ENCODE results near the gene RPL14. TPM values are rescaled to one million over a fixed set of nuclear protein-coding genes. Genes with fewer than 3 reads are reported as not detected.

The RPL14 gene
- total RNA-seq, 2 donors from 2014 or later: 1,691 to 2,241 TPM

- peak; percentile 27 for TF ChIP-seq CTCF (conservative IDR thresholded peaks at IDR 0.05)
- H3K4me3 Mint-ChIP-seq: no peak overlapping the region
- Histone ChIP-seq H3K9me3 (ENCODE audit: control insufficient read depth, low read length) (no peaks in the 10 kb centered on the region), H3K4me1 (ENCODE audit: control insufficient read depth, insufficient read depth, low read length) (no peaks in the 10 kb centered on the region), H3K4me3 (ENCODE audit: low read length) (no peak overlapping the region), H3K27ac (ENCODE audit: low read depth, low read length) (no peak overlapping the region), H3K27me3 (ENCODE audit: control insufficient read depth, insufficient read depth, low read length, poor library complexity, severe bottlenecking) (no peaks in the 10 kb centered on the region), H3K36me3 (ENCODE audit: control insufficient read depth, insufficient read depth, low read length) (no peaks in the 10 kb centered on the region), H3K9ac (ENCODE audit: extremely low read depth, low read length, poor library complexity, severe bottlenecking) (no peak overlapping the region)
- no peak overlapping the region for H3K27ac Mint-ChIP-seq
- no peaks in the 10 kb centered on the region for H3K27me3 Mint-ChIP-seq (ENCODE audit: insufficient read depth)
- no peaks in the 10 kb centered on the region for H3K4me1 Mint-ChIP-seq
- no peak for DNase-seq
- H3K9me3 Mint-ChIP-seq: peaks cover 5% of the 10 kb centered on the region
- WGBS, 2 experiments (ENCODE audit: insufficient coverage in 1 of 2, insufficient read length in 1 of 2): 100% methylated on average over 2 of the region's 2 CpGs; no CpG with 5 or more reads in 1 of the 2 experiments
- H3K36me3 Mint-ChIP-seq (ENCODE audit: low read depth): no peaks in the 10 kb centered on the region
These were observed 24.3 kb upstream of the RPL14 start for GRCh38 chr3:40432793-40433192.

DNA sequence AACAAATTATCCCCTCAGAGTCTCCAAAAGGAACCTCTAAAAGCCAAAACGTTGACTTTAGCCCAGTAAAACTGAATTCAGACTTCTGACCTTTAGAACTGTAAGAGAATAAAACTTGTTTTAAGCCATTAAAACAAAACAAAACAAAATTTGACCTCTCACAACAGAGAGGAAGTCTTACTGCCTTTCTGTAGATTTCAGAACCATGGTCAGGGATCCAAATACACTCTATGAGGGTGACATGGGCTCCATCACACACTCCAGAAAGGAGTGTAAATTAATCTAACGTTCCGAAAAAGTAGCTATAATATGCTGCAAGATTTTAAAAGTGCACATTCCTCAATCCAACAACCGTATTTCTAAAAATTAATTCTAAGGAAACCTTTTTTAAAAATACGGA is 19.2 kb upstream of the RPL14 start:
- Mint-ChIP-seq H3K27me3 (ENCODE audit: insufficient read depth) (no peaks in the 10 kb centered on the region), H3K4me1 (no peaks in the 10 kb centered on the region), H3K36me3 (ENCODE audit: low read depth) (no peaks in the 10 kb centered on the region), H3K9me3 (peaks cover 5% of the 10 kb centered on the region), H3K4me3 (no peak overlapping the region), H3K27ac (no peak overlapping the region)
- Histone ChIP-seq H3K4me3 (ENCODE audit: low read length) (no peak overlapping the region), H3K36me3 (ENCODE audit: control insufficient read depth, insufficient read depth, low read length) (no peaks in the 10 kb centered on the region), H3K9ac (ENCODE audit: extremely low read depth, low read length, poor library complexity, severe bottlenecking) (no peak overlapping the region), H3K27ac (ENCODE audit: low read depth, low read length) (no peak overlapping the region), H3K9me3 (ENCODE audit: control insufficient read depth, low read length) (no peaks in the 10 kb centered on the region), H3K27me3 (ENCODE audit: control insufficient read depth, insufficient read depth, low read length, poor library complexity, severe bottlenecking) (no peaks in the 10 kb centered on the region), H3K4me1 (ENCODE audit: control insufficient read depth, insufficient read depth, low read length) (no peaks in the 10 kb centered on the region)
- 0 to 77% methylated on average over 1 to 5 of the region's 5 CpGs for WGBS, 2 experiments (ENCODE audit: insufficient coverage in 1 of 2, insufficient read length in 1 of 2)
- DNase-seq: no peak
- TF ChIP-seq CTCF (conservative IDR thresholded peaks at IDR 0.05): no peak

GRCh38 chr3:40445062-40445461 is 12.1 kb upstream of the RPL14 start:
- no peak for DNase-seq
- Histone ChIP-seq H3K4me3 (ENCODE audit: low read length) (no peak overlapping the region), H3K27ac (ENCODE audit: low read depth, low read length) (no peak overlapping the region), H3K36me3 (ENCODE audit: control insufficient read depth, insufficient read depth, low read length) (no peaks in the 10 kb centered on the region), H3K4me1 (ENCODE audit: control insufficient read depth, insufficient read depth, low read length) (no peaks in the 10 kb centered on the region), H3K9me3 (ENCODE audit: control insufficient read depth, low read length) (no peaks in the 10 kb centered on the region), H3K27me3 (ENCODE audit: control insufficient read depth, insufficient read depth, low read length, poor library complexity, severe bottlenecking) (no peaks in the 10 kb centered on the region), H3K9ac (ENCODE audit: extremely low read depth, low read length, poor library complexity, severe bottlenecking) (no peak overlapping the region)
- TF ChIP-seq CTCF (conservative IDR thresholded peaks at IDR 0.05): no peak
- no peak overlapping the region for H3K27ac Mint-ChIP-seq
- WGBS, 2 experiments (ENCODE audit: insufficient coverage in 1 of 2, insufficient read length in 1 of 2): 90% methylated on average over 9 of the region's 9 CpGs; no CpG with 5 or more reads in 1 of the 2 experiments
- no peaks in the 10 kb centered on the region for H3K36me3 Mint-ChIP-seq (ENCODE audit: low read depth)
- H3K4me3 Mint-ChIP-seq: no peak overlapping the region
- H3K27me3 Mint-ChIP-seq (ENCODE audit: insufficient read depth): no peaks in the 10 kb centered on the region
- no peaks in the 10 kb centered on the region for H3K9me3 Mint-ChIP-seq
- no peaks in the 10 kb centered on the region for H3K4me1 Mint-ChIP-seq

Measured in endodermal cell (in vitro differentiated cells).